GM19467 (cell line): ENCODE results near the gene SMIM27.
"Not testable (repeated sequence)": the region's sequence is repeated elsewhere in the genome, so short reads cannot be mapped to it uniquely, and the experiment has no call there.

Experiments
- ATAC-seq: cut with Tn5 transposase; IDR thresholded peaks from one replicate; pipeline ENCODE4 v1.9.1; 2021; ENCODE audit warnings: mild to moderate bottlenecking, moderate library complexity; ENCODE audit not compliant: unreplicated experiment

The SMIM27 gene

GRCh38 chr9:32596096-32596865 lies 44.2 kb downstream of the SMIM27 start:
- ATAC-seq = no peak

GRCh38 chr9:32596936-32597335 lies 44.8 kb downstream of the SMIM27 start:
- no peak for ATAC-seq

DNA sequence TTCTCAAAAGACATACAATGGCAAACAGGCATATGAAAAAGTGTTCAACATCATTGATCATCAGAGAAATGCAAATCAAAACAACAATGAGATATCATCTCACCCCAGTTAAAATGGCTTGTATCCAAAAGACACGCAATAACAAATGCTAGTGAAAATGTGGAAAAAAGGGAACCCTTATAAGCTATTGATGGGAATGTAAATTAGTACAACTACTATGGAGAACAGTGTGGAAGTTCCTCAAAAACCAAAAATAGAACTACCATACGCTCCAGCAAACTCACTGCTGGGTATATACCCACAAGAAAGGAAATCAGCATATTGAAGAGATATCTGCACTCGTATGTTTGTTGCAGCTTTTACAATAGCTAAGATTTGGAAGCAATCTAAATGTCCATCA lies 46.9 kb downstream of the SMIM27 start:
- ATAC-seq = not testable (repeated sequence)
